ENCODE results near the gene GMDS.

GMDS gene

DNA sequence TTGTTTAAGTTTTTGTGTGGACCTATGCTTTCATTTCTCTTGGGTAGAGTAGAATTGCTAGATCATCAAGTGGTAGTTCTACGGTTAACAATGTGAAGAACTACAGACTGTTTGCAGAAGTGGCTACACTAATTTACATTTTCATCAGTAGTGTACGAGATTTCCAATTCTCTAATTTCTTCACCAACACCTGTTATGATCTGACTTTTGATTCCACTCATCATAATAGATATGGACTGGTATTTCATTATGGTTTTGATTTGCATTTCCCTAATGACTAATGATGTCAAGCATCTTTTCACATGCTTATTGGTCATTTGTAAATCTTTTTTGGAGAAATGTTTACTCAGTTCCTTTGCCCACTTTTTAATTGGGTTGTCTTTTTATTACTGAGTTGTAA is 244.4 kb downstream of the GMDS start:
- no peak for DNase-seq (ENCODE audit: low read depth in 1 of 2, low spot score in 1 of 2)

DNA sequence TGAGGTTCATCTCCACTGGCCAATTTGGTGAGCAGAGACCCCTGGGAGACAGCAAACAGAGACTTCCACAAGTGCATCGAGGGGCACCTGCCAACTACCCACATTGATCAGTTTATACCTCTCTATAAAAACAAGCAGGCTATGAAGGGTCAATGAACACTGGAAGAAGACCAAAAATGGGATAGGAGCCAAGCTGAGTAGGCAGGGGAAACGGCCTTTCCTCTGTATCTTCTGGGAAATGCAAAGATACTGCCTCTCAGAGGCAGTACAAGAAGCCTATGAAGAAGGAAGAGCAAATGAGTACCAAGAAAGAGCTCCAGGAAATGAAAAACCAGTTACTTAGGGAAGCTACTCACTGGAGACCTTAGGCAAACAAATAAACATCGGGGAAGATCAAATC is 247.7 kb downstream of the GMDS start:
- DNase-seq (ENCODE audit: low read depth in 1 of 2, low spot score in 1 of 2), result no peak

DNA sequence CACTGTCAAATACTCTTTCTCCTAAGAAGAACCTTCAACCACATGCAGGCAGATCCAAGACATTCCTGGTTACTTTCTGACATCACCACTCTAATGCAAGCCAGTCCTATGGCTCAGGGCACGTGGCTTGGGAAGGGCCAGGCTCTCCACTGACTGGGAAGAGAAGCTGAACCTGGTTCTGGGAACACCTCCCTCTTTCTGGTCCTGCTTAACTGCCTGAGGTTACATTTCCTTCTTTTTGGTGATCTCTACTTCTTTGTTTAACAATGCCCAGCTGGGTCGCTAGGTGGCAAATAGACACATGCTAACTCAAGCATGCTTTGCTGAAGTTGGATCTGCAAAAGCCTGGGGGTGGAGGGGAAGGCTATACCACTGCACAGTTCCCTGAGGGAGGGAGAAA is 249.8 kb downstream of the GMDS start:
- DNase-seq (ENCODE audit: low read depth in 1 of 2, low spot score in 1 of 2), result no peak

DNA sequence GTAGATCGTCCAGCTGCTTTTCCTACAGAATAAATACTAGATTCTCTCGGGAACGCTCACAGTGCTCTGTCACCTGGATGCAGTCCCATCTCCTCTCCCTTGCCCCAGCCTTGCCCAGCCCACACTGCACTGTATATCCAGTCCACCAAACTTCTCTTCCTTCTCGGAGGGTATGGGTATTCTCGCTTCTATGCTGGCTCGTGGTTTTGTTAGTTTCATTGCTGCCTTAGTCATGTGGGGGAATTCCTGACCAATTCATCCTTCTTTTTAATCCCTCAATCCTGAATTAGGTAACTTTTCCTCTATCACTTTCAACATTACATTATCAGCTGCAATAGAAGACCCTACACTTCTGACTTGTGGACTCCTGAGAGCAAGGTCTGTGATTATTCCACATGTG is 252.4 kb downstream of the GMDS start:
- DNase-seq (ENCODE audit: low read depth in 1 of 2, low spot score in 1 of 2), result no peak

DNA sequence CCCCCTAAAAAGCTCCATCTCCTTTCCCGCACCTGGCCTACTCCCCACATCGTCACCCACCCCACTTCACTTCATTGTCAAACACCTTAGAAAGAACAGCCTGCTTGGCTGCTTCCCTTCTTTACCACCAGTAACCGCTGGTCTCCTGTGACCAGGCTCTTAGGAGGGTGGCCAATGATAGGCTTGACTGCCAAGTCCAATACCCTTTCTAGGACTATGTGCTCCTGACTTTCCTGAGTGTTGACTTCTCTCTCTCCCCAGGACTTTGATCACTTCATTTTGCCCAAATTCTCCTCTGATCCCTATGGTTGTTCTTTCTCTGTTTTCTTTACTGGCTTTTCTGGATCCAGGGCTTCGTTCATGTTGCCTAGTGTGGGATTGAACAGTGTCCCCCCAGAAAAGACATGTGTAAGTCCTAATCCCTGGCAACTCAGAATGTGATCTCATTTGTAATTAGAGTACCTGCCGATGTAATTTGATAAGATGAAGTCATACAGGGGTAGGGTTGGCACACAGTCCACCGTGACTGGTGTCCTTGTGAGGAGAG is 254.0 kb downstream of the GMDS start:
- DNase-seq (ENCODE audit: low read depth in 1 of 2, low spot score in 1 of 2), result no peak

DNA sequence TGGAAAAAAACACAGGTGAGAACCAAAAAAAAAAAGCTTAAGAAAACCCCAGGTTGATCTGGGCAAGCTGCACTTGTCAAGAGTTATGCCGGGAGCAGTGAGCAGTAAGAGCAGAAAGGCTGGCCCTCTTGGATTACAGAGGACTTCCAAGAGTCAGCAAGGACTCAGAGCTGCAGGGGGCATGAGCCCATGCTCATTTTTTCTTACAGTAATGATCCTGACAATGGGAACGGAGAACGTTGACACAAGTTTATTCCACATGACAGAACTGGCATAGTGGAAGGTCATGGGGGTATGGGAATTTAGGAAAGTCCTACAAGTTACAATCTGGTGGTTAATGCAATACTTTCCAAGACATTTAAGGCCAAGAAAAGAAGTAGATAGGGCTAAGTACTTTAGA is 256.6 kb downstream of the GMDS start:
- DNase-seq (ENCODE audit: low read depth in 1 of 2, low spot score in 1 of 2), result no peak

DNA sequence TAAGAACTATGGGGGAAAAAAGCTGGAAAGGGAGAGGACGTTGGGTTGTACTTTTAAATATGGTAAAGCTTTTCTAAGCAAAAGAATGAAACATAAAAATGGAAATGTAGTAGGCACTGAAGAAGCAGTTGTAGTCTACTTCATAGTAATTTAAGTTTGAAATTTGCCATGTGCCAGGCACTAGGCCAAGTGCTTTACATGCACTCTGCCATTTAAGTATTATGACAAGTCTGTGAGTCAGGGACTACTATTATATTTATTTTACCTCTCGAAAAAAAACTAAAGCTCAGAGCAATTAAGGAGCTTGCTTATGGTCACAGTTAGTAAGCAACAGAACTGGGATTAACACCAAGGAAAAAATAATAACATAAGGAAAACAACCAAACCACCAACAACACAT is 257.8 kb downstream of the GMDS start:
- no peak for DNase-seq (ENCODE audit: low read depth in 1 of 2, low spot score in 1 of 2)

DNA sequence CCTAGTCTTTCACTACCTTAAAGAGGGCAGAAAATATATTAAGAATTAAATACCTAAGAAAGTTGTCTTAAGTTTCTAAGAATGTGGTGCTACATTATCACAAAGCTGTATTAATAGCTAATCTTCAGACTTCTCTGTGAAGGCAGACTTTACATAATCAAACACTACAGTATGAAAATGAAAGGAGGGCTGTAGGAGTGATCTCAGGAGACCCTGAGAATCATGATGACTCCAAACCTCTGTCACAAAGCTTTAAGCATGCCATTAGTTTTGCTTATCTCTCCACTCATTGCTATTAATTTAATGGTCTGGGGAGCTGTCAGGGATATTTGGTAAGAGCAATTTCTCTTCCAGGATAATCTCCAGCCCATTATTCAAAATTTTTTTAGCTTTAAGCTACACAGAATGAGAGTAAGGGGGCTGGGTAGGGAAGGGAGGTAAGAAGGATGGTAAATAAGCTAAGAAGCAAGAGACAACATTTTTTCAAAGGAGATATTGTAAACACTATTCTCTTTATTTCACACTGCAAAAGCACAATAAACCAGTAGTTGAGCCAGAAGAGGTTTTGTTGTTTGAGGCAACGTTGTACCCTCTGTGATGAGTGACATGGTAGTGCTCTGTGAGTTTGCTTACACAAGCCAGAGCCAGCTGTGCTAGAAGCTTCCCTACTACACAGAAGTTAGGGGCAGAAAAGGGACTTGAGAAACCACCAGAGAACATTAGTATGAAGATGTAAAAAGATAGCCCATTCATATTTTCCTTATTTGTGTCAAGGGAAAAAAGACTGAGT is 258.8 kb downstream of the GMDS start:
- DNase-seq (ENCODE audit: low read depth in 1 of 2, low spot score in 1 of 2), result no peak

DNA sequence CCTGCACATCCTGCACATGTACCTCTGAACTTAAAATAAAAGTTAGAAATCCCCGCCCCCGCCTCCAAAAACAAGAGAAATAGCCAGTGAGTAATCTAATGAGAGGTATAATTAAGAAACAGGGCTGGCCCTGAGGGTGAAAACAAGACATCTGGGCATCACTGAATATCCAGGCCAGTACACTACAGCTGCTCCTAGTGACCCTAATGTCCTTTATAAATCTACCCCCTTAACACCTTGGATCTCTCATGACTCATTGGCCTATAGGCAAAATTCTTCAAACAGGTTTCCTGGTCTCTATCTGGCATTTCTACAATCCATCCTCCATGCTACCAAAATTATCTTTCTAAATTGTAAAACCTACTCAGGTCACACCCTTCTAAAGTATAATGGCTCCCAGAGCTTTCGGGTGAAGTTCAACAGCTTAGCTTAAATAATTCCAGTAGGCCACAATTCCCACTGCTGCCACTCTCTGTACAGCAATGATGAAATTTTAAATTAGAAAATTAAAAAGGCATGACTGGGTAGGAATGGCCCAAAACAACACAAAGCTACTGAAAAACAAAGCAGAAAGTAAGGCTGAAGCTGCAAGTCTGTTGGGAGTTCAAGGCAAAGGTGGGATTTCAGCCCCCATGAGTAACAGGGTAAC is 260.9 kb downstream of the GMDS start:
- no peak for DNase-seq (ENCODE audit: low read depth in 1 of 2, low spot score in 1 of 2)

DNA sequence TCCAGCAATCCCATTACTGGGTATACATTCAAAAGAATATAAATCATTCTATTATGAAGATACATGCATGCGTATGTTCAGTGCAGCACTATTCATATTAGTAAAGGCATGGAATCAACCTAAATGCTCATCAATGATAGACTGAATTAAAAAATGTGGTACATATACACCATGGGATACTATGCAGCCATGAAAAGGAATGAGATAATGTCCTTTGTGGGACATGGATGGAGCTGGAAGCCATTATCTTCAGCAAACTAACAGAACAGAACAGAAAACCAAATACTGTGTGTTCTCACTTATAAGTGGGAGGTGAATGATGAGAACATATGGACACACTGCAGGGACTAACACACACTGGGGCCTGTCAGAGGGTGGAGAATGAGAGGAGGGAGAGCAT is 261.6 kb downstream of the GMDS start:
- no peak for DNase-seq (ENCODE audit: low read depth in 1 of 2, low spot score in 1 of 2)

DNA sequence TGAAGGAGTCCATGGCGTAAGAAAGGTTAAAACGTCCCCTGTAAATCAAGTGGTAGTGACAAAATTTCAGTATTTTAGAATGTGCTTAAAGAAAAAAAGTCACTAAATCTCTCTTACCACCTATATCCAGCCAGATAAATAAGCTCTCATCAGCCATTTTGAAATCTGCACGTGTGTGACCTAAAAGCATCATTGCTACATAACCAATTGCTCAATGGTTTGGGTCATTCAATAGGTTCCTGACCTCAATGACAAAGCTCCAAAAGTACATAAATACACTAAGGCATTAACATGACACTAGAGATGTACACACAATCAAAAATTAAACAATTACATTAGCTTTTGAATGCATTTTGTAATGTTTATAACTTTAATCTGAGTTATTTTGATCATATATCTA is 272.4 kb downstream of the GMDS start:
- DNase-seq (ENCODE audit: low read depth in 1 of 2, low spot score in 1 of 2), result no peak

DNA sequence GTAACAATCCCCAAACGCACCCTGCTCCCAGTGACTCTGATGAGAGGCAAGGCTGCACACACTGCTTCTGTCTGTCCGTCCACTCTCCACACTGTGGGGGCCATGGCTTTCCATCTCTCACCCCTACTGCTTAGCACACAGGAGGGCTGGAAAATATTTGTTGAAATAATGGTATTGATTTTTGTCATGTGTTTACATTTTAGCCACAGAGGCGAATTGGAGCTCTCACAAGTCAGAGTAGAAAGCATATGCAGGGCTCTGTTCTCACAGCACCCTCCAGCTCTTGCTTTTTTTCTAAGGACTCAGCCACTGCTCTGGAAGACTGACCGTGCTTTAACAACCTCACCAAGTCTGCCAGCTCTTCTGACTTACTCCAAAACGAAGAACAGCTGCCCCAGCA is 273.8 kb downstream of the GMDS start:
- no peak for DNase-seq (ENCODE audit: low read depth in 1 of 2, low spot score in 1 of 2)

DNA sequence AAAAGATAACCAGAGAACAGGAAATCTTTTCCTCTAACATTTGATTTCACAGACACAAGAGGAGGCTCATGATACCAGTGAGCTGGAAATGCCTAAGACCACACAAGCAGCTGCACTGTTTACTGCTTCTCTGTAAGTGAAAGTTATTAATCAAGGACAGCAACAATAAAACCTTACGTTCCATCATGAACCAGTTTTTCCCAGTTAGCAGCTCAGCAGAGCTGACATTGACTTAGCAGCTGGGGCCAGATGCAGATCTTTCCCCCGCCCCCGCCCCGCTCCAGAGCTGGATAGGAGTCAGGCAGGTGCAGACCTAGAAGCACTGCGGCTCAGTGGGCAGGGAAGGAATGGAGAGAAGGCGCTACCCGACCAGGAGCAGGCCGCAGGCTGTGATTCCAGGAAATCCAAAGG is 275.2 kb downstream of the GMDS start:
- DNase-seq (ENCODE audit: low read depth in 1 of 2, low spot score in 1 of 2), result no peak

DNA sequence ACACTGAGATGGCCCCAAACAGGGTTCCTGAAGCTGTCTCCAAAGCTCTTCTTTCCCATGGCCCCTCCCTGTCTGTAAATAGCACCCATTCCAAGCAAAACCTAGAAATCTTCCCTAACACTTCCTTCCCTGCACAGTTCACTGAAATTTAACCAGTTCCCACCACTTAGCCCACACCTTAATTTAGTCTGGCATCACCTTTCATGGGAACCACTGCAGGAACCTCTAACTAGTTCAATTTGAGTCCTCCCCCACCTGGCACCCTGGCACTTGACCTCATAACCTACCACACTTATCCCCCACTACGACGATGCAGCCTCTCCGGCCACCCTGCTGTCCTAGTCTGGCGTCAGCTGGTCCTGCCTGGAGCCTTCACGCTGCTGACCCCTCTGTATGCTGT is 278.7 kb downstream of the GMDS start:
- no peak for DNase-seq (ENCODE audit: low read depth in 1 of 2, low spot score in 1 of 2)

DNA sequence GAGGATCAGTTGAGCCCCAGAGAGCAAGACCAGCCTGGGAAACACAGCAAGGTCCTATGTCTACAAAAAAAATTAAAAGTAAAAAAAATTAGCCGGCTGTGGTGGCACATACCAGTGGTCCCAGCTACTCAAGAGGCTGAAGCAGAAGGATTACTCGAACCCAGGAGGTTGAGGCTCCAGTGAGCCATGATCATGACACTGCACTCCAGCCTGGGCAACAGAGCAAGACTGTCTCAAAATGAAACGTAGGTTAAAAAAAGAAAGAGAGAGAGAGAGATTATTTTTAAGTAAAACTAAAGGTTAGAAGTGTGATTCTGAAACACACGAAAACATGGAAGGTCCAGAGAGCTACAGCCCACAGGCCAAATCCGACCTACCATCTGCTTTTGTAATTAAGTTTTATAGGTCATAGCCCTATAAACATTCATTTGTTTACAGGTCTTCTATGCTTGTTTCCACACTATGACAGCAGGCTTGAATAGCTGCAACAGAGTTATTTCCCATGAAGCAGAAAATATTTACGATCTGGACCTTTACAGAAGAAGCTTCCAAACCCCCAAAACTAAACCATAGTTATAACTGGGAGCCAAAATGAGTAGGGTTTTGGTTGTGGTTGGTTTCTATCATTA is 279.7 kb downstream of the GMDS start:
- DNase-seq (ENCODE audit: low read depth in 1 of 2, low spot score in 1 of 2), result no peak

DNA sequence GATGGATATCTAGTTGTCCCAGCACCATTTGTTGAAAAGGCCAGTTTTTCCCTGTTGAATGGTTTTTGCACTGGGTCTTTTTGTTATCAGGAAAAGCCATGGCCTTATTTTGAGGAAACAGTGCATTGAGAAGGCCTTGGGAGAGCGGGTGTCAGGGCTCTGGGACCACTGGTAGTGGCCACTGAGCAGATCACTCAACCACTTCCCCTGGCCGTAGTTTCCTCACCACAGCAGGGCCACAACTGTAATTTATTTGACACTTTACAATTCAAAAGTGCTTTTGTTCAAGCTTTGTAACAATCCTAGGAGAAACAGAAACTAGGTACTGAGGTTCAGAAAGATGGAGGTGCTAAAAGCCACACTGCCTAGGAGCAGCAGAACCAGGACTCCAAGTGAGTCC is 281.8 kb downstream of the GMDS start:
- DNase-seq (ENCODE audit: low read depth in 1 of 2, low spot score in 1 of 2), result no peak

DNA sequence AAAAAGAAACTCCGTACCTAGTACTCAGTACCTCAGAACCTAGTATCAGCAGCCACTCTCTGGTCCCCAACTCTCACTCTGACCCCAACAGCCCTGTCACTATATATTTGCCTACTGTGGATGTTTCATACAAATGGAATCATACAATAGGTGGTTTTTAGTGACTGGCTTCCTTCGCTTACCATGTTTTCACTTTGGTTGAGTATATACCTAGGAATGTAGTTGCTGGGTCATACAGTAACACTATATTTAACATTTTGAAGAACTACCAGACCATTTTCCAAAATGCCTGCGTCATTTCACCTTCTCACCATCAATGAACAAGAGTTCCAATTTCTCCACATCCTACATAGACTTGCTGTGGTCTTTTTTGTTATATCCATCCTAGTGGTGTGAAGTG is 283.2 kb downstream of the GMDS start:
- no peak for DNase-seq (ENCODE audit: low read depth in 1 of 2, low spot score in 1 of 2)

DNA sequence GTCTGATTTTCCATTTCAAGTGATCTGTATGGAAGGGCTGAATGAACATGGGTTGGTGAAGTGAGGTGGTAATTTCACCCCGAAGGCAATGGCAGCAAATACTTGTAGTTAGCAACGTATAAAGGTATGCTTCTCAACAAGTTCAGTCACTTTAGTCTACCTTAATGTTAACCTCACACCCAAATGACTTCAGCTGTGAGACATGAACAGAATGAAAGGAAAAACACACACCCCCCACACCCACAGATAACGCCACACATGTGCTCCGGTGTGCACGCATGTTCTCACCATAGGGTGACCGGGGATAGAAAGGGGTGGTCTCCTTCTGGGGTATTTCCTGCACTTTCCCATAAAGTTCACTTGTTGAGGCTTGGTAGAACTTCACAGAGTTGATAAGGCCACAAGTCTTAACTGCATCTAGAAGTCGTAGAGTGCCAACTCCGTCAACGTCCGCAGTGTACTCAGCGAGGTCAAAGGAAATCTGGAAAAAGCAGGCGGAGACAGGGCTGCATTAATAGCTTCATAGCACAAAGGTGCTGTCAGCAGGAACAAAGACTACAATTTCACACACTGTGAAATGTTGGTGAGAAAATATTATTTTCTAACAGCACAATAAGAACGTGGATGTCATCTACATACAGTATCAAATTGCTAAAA is 284.8 kb downstream of the GMDS start:
- DNase-seq (ENCODE audit: low read depth in 1 of 2, low spot score in 1 of 2), result no peak

DNA sequence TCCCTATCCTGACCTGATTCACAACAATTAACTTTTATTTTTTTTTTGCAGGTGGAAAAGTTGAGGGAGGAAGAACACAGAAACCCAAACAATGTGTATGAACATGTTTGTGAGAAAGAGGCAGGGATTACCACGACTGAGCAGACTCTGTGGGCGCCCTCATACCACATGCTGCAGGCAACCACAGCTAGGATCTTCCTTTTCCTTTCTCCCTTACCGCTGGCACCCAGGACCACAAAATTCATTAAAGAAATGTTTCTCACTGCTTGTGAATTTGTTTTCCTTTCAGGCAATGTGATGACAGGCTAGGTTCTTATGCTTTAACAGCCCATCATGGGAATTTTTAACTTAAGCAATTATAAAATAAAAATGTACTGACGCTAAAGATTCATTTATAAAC is 287.1 kb downstream of the GMDS start:
- no peak for DNase-seq (ENCODE audit: low read depth in 1 of 2, low spot score in 1 of 2)

DNA sequence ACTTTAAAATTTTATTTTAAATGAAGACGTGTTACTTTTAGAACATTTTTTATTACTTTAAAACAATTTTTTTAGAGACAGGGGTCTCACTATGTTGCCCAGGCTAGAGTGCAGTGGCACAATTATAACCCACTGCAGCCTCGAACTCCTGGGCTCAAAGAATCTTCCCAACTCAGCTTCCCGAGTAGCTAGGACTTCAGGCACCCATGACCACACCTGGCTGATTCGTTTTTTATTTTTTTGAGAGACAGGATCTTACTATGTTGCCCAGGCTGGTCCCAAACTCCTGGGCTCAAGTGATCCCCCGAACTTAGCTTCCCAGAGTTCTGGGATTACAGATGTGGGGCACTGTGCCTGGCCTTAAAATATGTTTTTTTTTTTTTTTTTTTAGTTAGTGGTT is 287.7 kb downstream of the GMDS start:
- DNase-seq (ENCODE audit: low read depth in 1 of 2, low spot score in 1 of 2), result no peak

DNA sequence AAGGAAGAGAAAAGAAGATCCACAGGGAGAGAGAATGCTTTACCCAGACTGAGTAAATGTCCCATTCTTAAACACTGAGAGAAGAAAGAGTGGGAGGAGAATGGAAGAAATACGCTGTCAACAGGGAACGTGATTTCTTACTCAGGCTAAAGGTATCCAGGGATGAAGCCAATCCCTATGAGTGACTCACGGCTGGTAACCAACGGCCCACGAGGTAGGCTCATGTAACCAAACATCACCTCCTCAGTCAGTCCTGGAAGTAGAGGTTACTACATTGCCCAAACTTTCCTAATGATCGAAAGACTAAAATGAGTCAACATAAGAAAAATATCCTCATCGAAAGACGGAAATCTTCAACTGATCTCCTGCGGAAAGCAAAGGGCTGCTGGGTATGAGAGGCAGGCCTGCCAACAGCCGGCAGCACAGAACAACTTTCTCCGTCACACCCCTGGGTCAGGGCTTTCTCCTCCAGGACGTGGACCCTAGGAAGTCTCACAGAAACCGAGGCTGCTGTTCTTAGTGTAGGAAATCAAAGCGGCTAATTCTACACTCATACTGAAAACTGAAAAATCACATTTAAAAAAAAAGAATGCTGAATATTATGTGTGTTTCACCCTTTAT is 292.6 kb downstream of the GMDS start:
- DNase-seq (ENCODE audit: low read depth in 1 of 2, low spot score in 1 of 2), result no peak
